Right lobe of liver (tissue), 6 donors: ENCODE results near the gene RASSF8. TPM values are rescaled to one million over a fixed set of nuclear protein-coding genes. Genes with fewer than 3 reads are reported as not detected.

Source experiments
- ATAC-seq, 4 donors: fragments of 200-7000 bp; cut with Tn5 transposase; one replicate each; pipeline ENCODE4 v1.9.1; 2020; ENCODE audit warnings: mild to moderate bottlenecking in 4 of 4, moderate library complexity in 4 of 4
- DNase-seq, 3 donors: peaks; one replicate each; pipeline ENCODE4 v3.0.0-alpha.2; 2020
- H3K27ac ChIP-seq, 3 donors: fragments of 200-600 bp; one replicate each; pipeline ENCODE4 v1.8.0; 2022
- H3K27me3 ChIP-seq, 2 donors: fragments of 200-600 bp; one replicate each; pipeline ENCODE4 v1.8.0; 2022
- H3K36me3 ChIP-seq, 4 donors: fragments of 200-600 bp; sonication (generic) in 1 of 4; one replicate each; pipeline versions ENCODE4 v1.5.1 to v1.8.0; 2017 to 2022; ENCODE audit warnings: control low read depth in 1 of 4
- H3K4me1 ChIP-seq, 4 donors: fragments of 200-600 bp; sonication (generic) in 1 of 4; one replicate each; pipeline versions ENCODE4 v1.5.1 to v1.8.0; 2017 to 2022; ENCODE audit warnings: control low read depth in 1 of 4
- H3K4me3 ChIP-seq, 3 donors: fragments of 200-600 bp; one replicate each; pipeline ENCODE4 v1.8.0; 2022
- H3K9me3 ChIP-seq, 4 donors: fragments of 200-600 bp; sonication (generic) in 1 of 4; one replicate each; pipeline versions ENCODE4 v1.5.1 to v1.8.0; 2017 to 2022; ENCODE audit warnings: control low read depth in 1 of 4
- POLR2A ChIP-seq: fragments of 450-650 bp; IDR thresholded peaks from one replicate; pipeline ENCODE4 v1.6.1; 2017; ENCODE audit warnings: antibody characterized with exemption, mild to moderate bottlenecking
- WGBS: methylation state at CpG from one replicate; pipeline ENCODE4 v1.1.6; 2018; ENCODE audit warnings: low coverage, low lambda C conversion rate; ENCODE audit not compliant: insufficient coverage; ENCODE audit errors: missing lambda C conversion rate; 5-methylcytosine and 5-hydroxymethylcytosine counted together
- intact Hi-C, 2 donors: fragments of 100-400 bp; cut with DNase I; formaldehyde crosslinking; loops; one replicate each; pipeline versions ENCODE4 v1.11.2 to v1.14.1; 2022
- total RNA-seq, 6 experiments: library from RNA; depleted of rRNA in 2 of 6; stranded (reverse); fragments of >200 nt in 2 of 6; fragmentation: NEBNext Ultra II Directional in 3 of 6; extraction: Animal tissue kit (Norgen Biotek cat#: 25700) in 3 of 6; gene quantifications; one replicate each; pipeline versions ENCODE4 v1.1.0 to v1.2.4, GENCODE V29; 2016 to 2023
- TF ChIP-seq, protein P1 (sequence below), 4 donors: fragments of 200-600 bp in 3 of 4; fragments of 450-650 bp in 1 of 4; IDR thresholded peaks; one replicate each; pipeline versions ENCODE4 v1.5.1 to v1.8.0; 2016 to 2022; ENCODE audit warnings: antibody characterized with exemption in 4 of 4, mild to moderate bottlenecking in 2 of 4
- donor health status: DM: no; HTN: yes; CAD: no.
- donor health status: DM: no; HTN: no; CAD: no.
- donor health status: DM: no; HTN: no; CAD: no.
- donor health status: DM: no; HTN: yes; CAD: no.
- donor health status: DM: no; HTN: yes; CAD: no.

Gene RASSF8
- total RNA-seq, 6 experiments from 2014 or later, result 3.9 to 12.4 (median 7.3) TPM

DNA sequence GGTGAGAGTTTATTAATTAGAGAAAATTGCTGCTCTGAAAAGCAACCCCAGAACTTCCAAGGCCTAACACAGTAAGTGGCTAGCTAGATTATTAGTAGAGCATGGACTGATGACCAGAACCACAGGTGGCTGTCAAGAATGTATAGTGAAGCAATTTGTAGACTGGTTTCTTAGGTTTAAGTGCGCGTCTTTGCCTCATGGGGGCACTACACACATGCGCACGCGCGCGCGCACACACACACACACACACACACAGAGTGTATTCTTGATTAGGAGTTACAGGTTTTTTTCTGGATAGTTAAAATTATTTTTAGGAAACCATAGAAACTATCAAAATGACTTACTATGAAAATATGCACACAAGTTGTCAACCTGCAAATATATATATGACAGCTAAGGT lies 99.8 kb downstream of the RASSF8 start:
- DNase-seq (no peak), ATAC-seq (no peak)
- H3K9me3 ChIP-seq, result no peaks in the 10 kb centered on the region
- H3K36me3 ChIP-seq, result no peaks in the 10 kb centered on the region
- no peak for TF ChIP-seq POLR2A
- TF ChIP-seq, protein P1, sequence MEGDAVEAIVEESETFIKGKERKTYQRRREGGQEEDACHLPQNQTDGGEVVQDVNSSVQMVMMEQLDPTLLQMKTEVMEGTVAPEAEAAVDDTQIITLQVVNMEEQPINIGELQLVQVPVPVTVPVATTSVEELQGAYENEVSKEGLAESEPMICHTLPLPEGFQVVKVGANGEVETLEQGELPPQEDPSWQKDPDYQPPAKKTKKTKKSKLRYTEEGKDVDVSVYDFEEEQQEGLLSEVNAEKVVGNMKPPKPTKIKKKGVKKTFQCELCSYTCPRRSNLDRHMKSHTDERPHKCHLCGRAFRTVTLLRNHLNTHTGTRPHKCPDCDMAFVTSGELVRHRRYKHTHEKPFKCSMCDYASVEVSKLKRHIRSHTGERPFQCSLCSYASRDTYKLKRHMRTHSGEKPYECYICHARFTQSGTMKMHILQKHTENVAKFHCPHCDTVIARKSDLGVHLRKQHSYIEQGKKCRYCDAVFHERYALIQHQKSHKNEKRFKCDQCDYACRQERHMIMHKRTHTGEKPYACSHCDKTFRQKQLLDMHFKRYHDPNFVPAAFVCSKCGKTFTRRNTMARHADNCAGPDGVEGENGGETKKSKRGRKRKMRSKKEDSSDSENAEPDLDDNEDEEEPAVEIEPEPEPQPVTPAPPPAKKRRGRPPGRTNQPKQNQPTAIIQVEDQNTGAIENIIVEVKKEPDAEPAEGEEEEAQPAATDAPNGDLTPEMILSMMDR (IDR thresholded peaks at IDR 0.05), result no peak
- no peak overlapping the region for H3K4me3 ChIP-seq
- no peak overlapping the region for H3K27ac ChIP-seq
- H3K4me1 ChIP-seq, result peaks cover 0 to 18% (median 0%) of the 10 kb centered on the region in 4 donors
- 93% methylated on average over 8 of the region's 8 CpGs for WGBS
- H3K27me3 ChIP-seq, result no peaks in the 10 kb centered on the region
- intact Hi-C loops, result no loop called here

GRCh38 chr12:26058818-26059217 lies 100.3 kb downstream of the RASSF8 start:
- intact Hi-C loops, result no loop called here
- no peak for ATAC-seq

GRCh38 chr12:26062006-26062405 lies 103.5 kb downstream of the RASSF8 start:
- Histone ChIP-seq H3K4me3 (no peak overlapping the region), H3K36me3 (no peaks in the 10 kb centered on the region), H3K27me3 (no peaks in the 10 kb centered on the region), H3K27ac (no peak overlapping the region), H3K9me3 (no peaks in the 10 kb centered on the region), H3K4me1 (peaks cover 0 to 10% (median 0%) of the 10 kb centered on the region in 4 donors)
- TF ChIP-seq POLR2A, result no peak
- TF ChIP-seq, protein P1 (IDR thresholded peaks at IDR 0.05), result no peak
- DNase-seq, result no peak
- ATAC-seq, result peak; percentile 50 to 78 (median 66)
- intact Hi-C loops, result no loop called here
- WGBS, result 48% methylated on average over 3 of the region's 3 CpGs

More at GRCh38 chr12:26058818-26059217, 100.3 kb downstream of the RASSF8 start:
- Histone ChIP-seq H3K27me3 (no peaks in the 10 kb centered on the region), H3K4me3 (no peak overlapping the region), H3K4me1 (peaks cover 0 to 18% (median 0%) of the 10 kb centered on the region in 4 donors), H3K27ac (no peak overlapping the region), H3K36me3 (no peaks in the 10 kb centered on the region), H3K9me3 (no peaks in the 10 kb centered on the region)
- no peak for TF ChIP-seq POLR2A
- TF ChIP-seq, protein P1 (IDR thresholded peaks at IDR 0.05), result no peak
- no peak for DNase-seq
- 69% methylated on average over 1 of the region's 1 CpG for WGBS

DNA sequence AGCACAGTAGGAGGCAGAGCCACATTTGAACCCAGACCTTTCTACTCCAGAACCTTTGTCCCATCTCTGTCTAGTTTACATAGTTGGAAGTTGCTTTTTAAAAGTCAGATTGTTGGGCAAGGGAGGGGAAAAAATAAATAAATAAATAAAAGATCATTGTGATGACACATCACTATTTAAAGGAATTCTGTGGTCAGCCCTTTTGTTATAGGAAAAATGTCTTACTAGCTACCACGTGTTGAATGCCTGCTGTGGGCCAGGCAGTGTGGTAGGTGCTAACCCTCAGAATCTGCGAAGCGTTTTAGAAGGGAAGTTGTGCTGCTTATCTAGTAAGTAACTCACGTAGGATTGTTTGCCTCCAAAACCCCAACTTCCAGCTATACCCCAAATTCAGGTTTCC lies 104.1 kb downstream of the RASSF8 start:
- Histone ChIP-seq H3K27me3 (no peaks in the 10 kb centered on the region), H3K27ac (no peak overlapping the region), H3K4me1 (peaks cover 0 to 10% (median 0%) of the 10 kb centered on the region in 4 donors), H3K4me3 (no peak overlapping the region), H3K9me3 (no peaks in the 10 kb centered on the region), H3K36me3 (no peaks in the 10 kb centered on the region)
- TF ChIP-seq POLR2A, result no peak
- TF ChIP-seq, protein P1 (IDR thresholded peaks at IDR 0.05), result no peak
- no peak for DNase-seq
- ATAC-seq, result peak in 1 of 4 donors; percentile 37
- WGBS, result 45% methylated on average over 4 of the region's 4 CpGs
- intact Hi-C loops, result no loop called here

GRCh38 chr12:26065451-26065850 lies 107.0 kb downstream of the RASSF8 start:
- no peaks in the 10 kb centered on the region for H3K27me3 ChIP-seq
- no peaks in the 10 kb centered on the region for H3K9me3 ChIP-seq
- H3K27ac ChIP-seq, result no peak overlapping the region
- H3K4me3 ChIP-seq, result no peak overlapping the region
- intact Hi-C loops, result no loop called here
- ATAC-seq (no peak), DNase-seq (no peak)
- 98% methylated on average over 5 of the region's 5 CpGs for WGBS
- peaks cover 0 to 10% (median 0%) of the 10 kb centered on the region in 4 donors for H3K4me1 ChIP-seq
- no peaks in the 10 kb centered on the region for H3K36me3 ChIP-seq
- no peak for TF ChIP-seq POLR2A
- TF ChIP-seq, protein P1 (IDR thresholded peaks at IDR 0.05), result no peak
